ENCODE measurements around the gene KLK12.
A peak's percentile ranks its signal among the peaks of the same experiment; 100 is the strongest.

Gene KLK12

GRCh38 chr19:51044327-51044726 is 9.5 kb upstream of the KLK12 start:
- FAIRE-seq = no peak

GRCh38 chr19:51043497-51043896 is 8.7 kb upstream of the KLK12 start:
- no peak for FAIRE-seq

- no peak for FAIRE-seq
These were observed 5.3 kb upstream of the KLK12 start for GRCh38 chr19:51040151-51040550.

- FAIRE-seq = no peak
These were observed 1.7 kb upstream of the KLK12 start for GRCh38 chr19:51036519-51036918.

GRCh38 chr19:51031880-51032225 is 2.9 kb downstream of the KLK12 start:
- no peak for FAIRE-seq

GRCh38 chr19:51031220-51031879 is 3.5 kb downstream of the KLK12 start:
- no peak for FAIRE-seq

GRCh38 chr19:51030631-51031030 is 4.2 kb downstream of the KLK12 start:
- no peak for FAIRE-seq

- no peak for FAIRE-seq
These were observed 5.1 kb downstream of the KLK12 start for GRCh38 chr19:51029718-51030117.

GRCh38 chr19:51027873-51028272 is 6.9 kb downstream of the KLK12 start:
- no peak for FAIRE-seq

GRCh38 chr19:51027126-51027806 is 7.5 kb downstream of the KLK12 start:
- no peak for FAIRE-seq

GRCh38 chr19:51026554-51026831 is 8.3 kb downstream of the KLK12 start, which contains the start of gene KLK11:
Gene KLK11, minus strand, starts transcription at chr19:51026616. Its CDS starts 985 bp downstream, at chr19:51025631.
- no peak for FAIRE-seq

- no peak for FAIRE-seq
These were observed 8.8 kb downstream of the KLK12 start for GRCh38 chr19:51025809-51026553.

GRCh38 chr19:51025401-51025800 is 9.4 kb downstream of the KLK12 start:
- FAIRE-seq = no peak

GRCh38 chr19:51024924-51025323 is 9.9 kb downstream of the KLK12 start:
- FAIRE-seq = no peak

GRCh38 chr19:51023946-51024345 is 10.9 kb downstream of the KLK12 start:
- no peak for FAIRE-seq

- FAIRE-seq = no peak
These were observed 12.3 kb downstream of the KLK12 start for GRCh38 chr19:51022526-51022925.

- FAIRE-seq = peak; percentile 93
These were observed 13.7 kb downstream of the KLK12 start for GRCh38 chr19:51020988-51021651.

- FAIRE-seq = no peak
These were observed 15.3 kb downstream of the KLK12 start, which contains the start of gene KLK10 for GRCh38 chr19:51019544-51019925. Gene KLK10, minus strand, starts transcription at chr19:51019709. Its CDS starts 579 bp downstream, at chr19:51019130.

GRCh38 chr19:51018745-51019543 is 15.9 kb downstream of the KLK12 start:
- FAIRE-seq = no peak

GRCh38 chr19:51016798-51017683 is 17.8 kb downstream of the KLK12 start:
- no peak for FAIRE-seq

- no peak for FAIRE-seq
These were observed 19.0 kb downstream of the KLK12 start for GRCh38 chr19:51015691-51016267.
